ENCODE data around the gene HIRIP3. TPM values are rescaled to one million over a fixed set of nuclear protein-coding genes. Genes with fewer than 3 reads are reported as not detected.
A peak's percentile ranks its signal among the peaks of the same experiment; 100 is the strongest.

HIRIP3 gene
- total and polyA plus RNA-seq, 2 donors (not counting 3 experiments of a cell fraction or from before 2014, with no cell fraction given) = 6.7 to 8.6 TPM

- Histone ChIP-seq H3K9me1 (replicated peaks; ENCODE audit: control insufficient read depth, extremely low read depth, insufficient read depth, low read length) (no peaks in the 10 kb centered on the region), H3K27me3 (ENCODE audit: control insufficient read depth in 2 of 2, insufficient read depth in 2 of 2, low read length in 2 of 2) (no peaks in the 10 kb centered on the region), H3K36me3 (ENCODE audit: control insufficient read depth in 2 of 2, extremely low read depth in 1 of 2, insufficient read depth in 2 of 2, low read length in 2 of 2) (no peaks in the 10 kb centered on the region), H3K4me3 (replicated peaks in 1 of 3; ENCODE audit: insufficient read depth in 1 of 3, low read depth in 1 of 3, low read length in 3 of 3) (no peak overlapping the region), H3K9me3 (replicated peaks; ENCODE audit: control insufficient read depth, insufficient read depth, low read length) (no peaks in the 10 kb centered on the region), H2AFZ (ENCODE audit: low read depth, low read length) (no peak overlapping the region), H3K4me1 (ENCODE audit: control insufficient read depth, extremely low read depth, insufficient read depth, low read length) (peaks cover 15% of the 10 kb centered on the region), H4K20me1 (replicated peaks; ENCODE audit: control insufficient read depth, extremely low read depth, insufficient read depth, low read length) (no peaks in the 10 kb centered on the region), H3K27ac (ENCODE audit: insufficient read depth, low read depth, low read length) (no peak overlapping the region), H3K9ac (replicated peaks; ENCODE audit: extremely low read depth, insufficient read depth, low read length) (no peak overlapping the region), H3K4me2 (ENCODE audit: insufficient read depth, low read length) (no peak overlapping the region), H3K79me2 (ENCODE audit: control insufficient read depth, insufficient read depth, low read length) (peaks cover 2% of the 10 kb centered on the region)
- ChIA-PET POLR2A (interaction anchor here (0.7 kb wide), 1 partner anchor 111 kb away, joined by 5 read pairs; no protein-coding TSS in a partner anchor), CTCF (no interaction called here)
- dilution Hi-C loops (cut with MboI; ENCODE audit: extremely low pct_ligation_motif_present, low sequenced_read_pairs) (no loop called here), intact Hi-C loops (cut with micrococcal nuclease) (no loop called here)
- BruUV-seq (replicated peaks) = no TSS peak
- FAIRE-seq (no peak), DNase-seq (ENCODE audit: low read depth, low spot score) (no peak)
- no peak for TF ChIP-seq FOS (IDR thresholded peaks at IDR 0.05; ENCODE audit: borderline replicate concordance, insufficient read depth, low read length)
These were observed 36.7 kb downstream of the HIRIP3 start for GRCh38 chr16:29958756-29959155.

- Histone ChIP-seq H3K27ac (ENCODE audit: insufficient read depth, low read depth, low read length) (no peak overlapping the region), H3K4me2 (ENCODE audit: insufficient read depth, low read length) (no peak overlapping the region), H3K9ac (replicated peaks; ENCODE audit: extremely low read depth, insufficient read depth, low read length) (no peak overlapping the region), H3K36me3 (ENCODE audit: control insufficient read depth in 2 of 2, extremely low read depth in 1 of 2, insufficient read depth in 2 of 2, low read length in 2 of 2) (no peaks in the 10 kb centered on the region), H3K9me3 (replicated peaks; ENCODE audit: control insufficient read depth, insufficient read depth, low read length) (no peaks in the 10 kb centered on the region), H2AFZ (ENCODE audit: low read depth, low read length) (no peak overlapping the region), H3K79me2 (ENCODE audit: control insufficient read depth, insufficient read depth, low read length) (no peaks in the 10 kb centered on the region), H3K4me1 (ENCODE audit: control insufficient read depth, extremely low read depth, insufficient read depth, low read length) (no peaks in the 10 kb centered on the region), H3K9me1 (replicated peaks; ENCODE audit: control insufficient read depth, extremely low read depth, insufficient read depth, low read length) (no peaks in the 10 kb centered on the region), H3K27me3 (ENCODE audit: control insufficient read depth in 2 of 2, insufficient read depth in 2 of 2, low read length in 2 of 2) (no peaks in the 10 kb centered on the region), H4K20me1 (replicated peaks; ENCODE audit: control insufficient read depth, extremely low read depth, insufficient read depth, low read length) (no peaks in the 10 kb centered on the region), H3K4me3 (replicated peaks in 1 of 3; ENCODE audit: insufficient read depth in 1 of 3, low read depth in 1 of 3, low read length in 3 of 3) (no peak overlapping the region)
- FAIRE-seq (no peak), DNase-seq (ENCODE audit: low read depth, low spot score) (no peak)
- dilution Hi-C loops (cut with MboI; ENCODE audit: extremely low pct_ligation_motif_present, low sequenced_read_pairs) = no loop called here
- intact Hi-C loops (cut with micrococcal nuclease) = no loop called here
- BruUV-seq (replicated peaks) = no TSS peak
- TF ChIP-seq GATA2 (IDR thresholded peaks at IDR 0.05; ENCODE audit: insufficient read depth, insufficient read length, low read depth, low read length) = no peak
- TF ChIP-seq CTCF (IDR thresholded peaks at IDR 0.05; ENCODE audit: extremely low read depth in 1 of 2, insufficient read depth in 1 of 2, low read depth in 1 of 2, low read length in 2 of 2) = peak in 1 of 2 donors; percentile 1
- no peak for TF ChIP-seq MYC (IDR thresholded peaks at IDR 0.05; ENCODE audit: low read depth, low read length)
- no peak for TF ChIP-seq MAX (IDR thresholded peaks at IDR 0.05; ENCODE audit: insufficient read depth, insufficient read length)
- CTCF ChIA-PET = interaction anchor here (1.0 to 1.7 kb wide), 3 partner anchors 9 to 104 kb away, joined by 3 to 8 read pairs (median 5); partner anchors contain the start of gene TMEM219
- POLR2A ChIA-PET = no interaction called here
These were observed 43.6 kb downstream of the HIRIP3 start for GRCh38 chr16:29951625-29952365.
